Pulmonary artery endothelial cell (primary cell): ENCODE results near the gene FOCAD. TPM values are rescaled to one million over a fixed set of nuclear protein-coding genes. Genes with fewer than 3 reads are reported as not detected.

Experiments used
- DNase-seq: peaks from one replicate; pipeline ENCODE4 v3.0.0-alpha.2; 2011; ENCODE audit warnings: low read depth, low spot score
- total RNA-seq: library from RNA; depleted of rRNA; stranded (reverse); fragments of >200 nt; gene quantifications from 2 replicates; pipeline ENCODE4 v1.2.3, GENCODE V29; 2014

FOCAD gene
- total RNA-seq, 1 donor from 2014 or later: 88.4 TPM

GRCh38 chr9:20791682-20792081 lies 107.6 kb downstream of the FOCAD start:
- DNase-seq: no peak

GRCh38 chr9:20804489-20805250 lies 120.6 kb downstream of the FOCAD start:
- DNase-seq: no peak

GRCh38 chr9:20805766-20806165 lies 121.7 kb downstream of the FOCAD start:
- DNase-seq: no peak

- DNase-seq: no peak
Observed at GRCh38 chr9:20808002-20808401, 123.9 kb downstream of the FOCAD start.

GRCh38 chr9:20811872-20812271 lies 127.8 kb downstream of the FOCAD start:
- no peak for DNase-seq

- DNase-seq: no peak
Observed at GRCh38 chr9:20815923-20816703, 132.1 kb downstream of the FOCAD start.

GRCh38 chr9:20823051-20823450 lies 139.0 kb downstream of the FOCAD start:
- no peak for DNase-seq

GRCh38 chr9:20831028-20831427 lies 147.0 kb downstream of the FOCAD start:
- no peak for DNase-seq

- DNase-seq: no peak
Observed at GRCh38 chr9:20832775-20833174, 148.7 kb downstream of the FOCAD start.

GRCh38 chr9:20835377-20836286 lies 151.6 kb downstream of the FOCAD start:
- no peak for DNase-seq

- no peak for DNase-seq
Observed at GRCh38 chr9:20837166-20837565, 153.1 kb downstream of the FOCAD start.

- DNase-seq: no peak
Observed at GRCh38 chr9:20838218-20838617, 154.2 kb downstream of the FOCAD start.

- no peak for DNase-seq
Observed at GRCh38 chr9:20844916-20845315, 160.9 kb downstream of the FOCAD start.

GRCh38 chr9:20848490-20848889 lies 164.4 kb downstream of the FOCAD start:
- DNase-seq: no peak

- no peak for DNase-seq
Observed at GRCh38 chr9:20853866-20854265, 169.8 kb downstream of the FOCAD start.

GRCh38 chr9:20854444-20854843 lies 170.4 kb downstream of the FOCAD start:
- no peak for DNase-seq

GRCh38 chr9:20863945-20864344 lies 179.9 kb downstream of the FOCAD start:
- no peak for DNase-seq

- DNase-seq: no peak
Observed at GRCh38 chr9:20865347-20865746, 181.3 kb downstream of the FOCAD start.

GRCh38 chr9:20870115-20870514 lies 186.1 kb downstream of the FOCAD start:
- no peak for DNase-seq

GRCh38 chr9:20872340-20872977 lies 188.4 kb downstream of the FOCAD start:
- no peak for DNase-seq

GRCh38 chr9:20873240-20873865 lies 189.3 kb downstream of the FOCAD start:
- no peak for DNase-seq
